Thoracic aorta (tissue), 2 donors: ENCODE measurements around the gene APBA2. TPM values are rescaled to one million over a fixed set of nuclear protein-coding genes. Genes with fewer than 3 reads are reported as not detected.

ENCODE experiments used
- ATAC-seq: fragments of 150-250 bp; one replicate; pipeline ENCODE4 v1.8.0; 2017; ENCODE audit warnings: low read depth; ENCODE audit not compliant: insufficient number of reproducible peaks, low FRiP score
- DNase-seq: peaks from one replicate; pipeline ENCODE4 v3.0.0-alpha.2; 2020; ENCODE audit warnings: low spot score
- H3K27ac ChIP-seq, 2 donors: fragments of 200-600 bp; sonication (generic); 1 replicate in 1 of 2; 2 replicates in 1 of 2; pipeline ENCODE4 v1.5.1; 2016; ENCODE audit warnings: mild to moderate bottlenecking in 2 of 2, moderate library complexity in 2 of 2
- H3K27me3 ChIP-seq: fragments of 200-600 bp; sonication (generic); replicated peaks from 2 replicates; pipeline ENCODE4 v1.6.0; 2016; ENCODE audit warnings: mild to moderate bottlenecking; ENCODE audit not compliant: insufficient read depth
- H3K36me3 ChIP-seq: fragments of 200-600 bp; sonication (generic); one replicate; pipeline ENCODE4 v1.5.1; 2016
- H3K4me1 ChIP-seq, 2 donors: fragments of 200-600 bp; sonication (generic); 1 replicate in 1 of 2; 2 replicates in 1 of 2; pipeline versions ENCODE4 v1.5.1 to v1.6.0; 2016; ENCODE audit warnings: low read depth in 2 of 2, mild to moderate bottlenecking in 1 of 2; ENCODE audit not compliant: control insufficient read depth in 1 of 2
- H3K4me3 ChIP-seq: fragments of 200-600 bp; sonication (generic); 2 replicates; pipeline ENCODE4 v1.5.1; 2016; ENCODE audit warnings: mild to moderate bottlenecking
- H3K9me3 ChIP-seq: fragments of 200-600 bp; sonication (generic); 2 replicates; pipeline ENCODE4 v1.5.1; 2016
- total RNA-seq, 2 donors: library from RNA; depleted of rRNA; stranded (reverse); fragments of >200 nt; gene quantifications; one replicate each; pipeline versions ENCODE4 v1.1.0 to v1.2.3, GENCODE V29; 2016
- TF ChIP-seq, protein P1 (sequence below): fragments of 200-600 bp; sonication (generic); IDR thresholded peaks from one replicate; pipeline ENCODE4 v1.5.1; 2019; ENCODE audit warnings: antibody characterized with exemption

The APBA2 gene
- total RNA-seq, 2 donors from 2014 or later = 4.9 to 5.6 TPM

DNA sequence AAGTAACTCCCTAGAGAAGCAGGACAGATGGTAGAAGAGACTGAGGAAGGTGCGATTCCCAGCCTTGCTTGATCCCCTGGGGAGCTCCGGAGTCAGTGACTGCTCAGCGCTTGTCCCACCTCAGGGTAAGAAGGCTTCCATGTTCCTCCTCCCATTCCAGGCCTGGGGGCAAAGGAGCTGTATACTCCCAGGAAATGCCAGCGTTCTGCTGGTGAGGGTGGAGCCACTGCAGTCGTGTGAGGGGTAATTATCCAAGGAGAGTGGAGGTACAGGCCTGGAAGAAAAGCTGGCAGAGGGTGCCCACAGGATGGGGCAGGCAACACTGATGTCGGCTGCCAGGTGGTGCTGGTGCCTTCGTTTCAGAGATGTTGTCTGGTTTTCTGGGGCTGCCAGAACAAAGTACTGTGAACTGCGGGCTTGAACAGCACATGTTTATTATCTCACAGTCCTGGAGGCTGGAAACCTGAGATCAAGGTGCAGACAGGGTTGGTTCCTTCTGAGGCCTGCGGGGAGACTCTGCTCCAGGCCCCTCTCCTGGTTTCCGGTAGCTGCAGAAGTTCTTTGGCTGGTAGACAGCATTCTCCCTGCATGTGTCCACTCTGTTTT lies 12.1 kb upstream of the APBA2 start:
- no peak for DNase-seq
- Histone ChIP-seq H3K9me3 (no peaks in the 10 kb centered on the region), H3K27ac (no peak overlapping the region), H3K36me3 (no peaks in the 10 kb centered on the region), H3K4me1 (no peaks in the 10 kb centered on the region), H3K27me3 (no peaks in the 10 kb centered on the region), H3K4me3 (no peak overlapping the region)
- ATAC-seq = no peak
- TF ChIP-seq, protein P1, sequence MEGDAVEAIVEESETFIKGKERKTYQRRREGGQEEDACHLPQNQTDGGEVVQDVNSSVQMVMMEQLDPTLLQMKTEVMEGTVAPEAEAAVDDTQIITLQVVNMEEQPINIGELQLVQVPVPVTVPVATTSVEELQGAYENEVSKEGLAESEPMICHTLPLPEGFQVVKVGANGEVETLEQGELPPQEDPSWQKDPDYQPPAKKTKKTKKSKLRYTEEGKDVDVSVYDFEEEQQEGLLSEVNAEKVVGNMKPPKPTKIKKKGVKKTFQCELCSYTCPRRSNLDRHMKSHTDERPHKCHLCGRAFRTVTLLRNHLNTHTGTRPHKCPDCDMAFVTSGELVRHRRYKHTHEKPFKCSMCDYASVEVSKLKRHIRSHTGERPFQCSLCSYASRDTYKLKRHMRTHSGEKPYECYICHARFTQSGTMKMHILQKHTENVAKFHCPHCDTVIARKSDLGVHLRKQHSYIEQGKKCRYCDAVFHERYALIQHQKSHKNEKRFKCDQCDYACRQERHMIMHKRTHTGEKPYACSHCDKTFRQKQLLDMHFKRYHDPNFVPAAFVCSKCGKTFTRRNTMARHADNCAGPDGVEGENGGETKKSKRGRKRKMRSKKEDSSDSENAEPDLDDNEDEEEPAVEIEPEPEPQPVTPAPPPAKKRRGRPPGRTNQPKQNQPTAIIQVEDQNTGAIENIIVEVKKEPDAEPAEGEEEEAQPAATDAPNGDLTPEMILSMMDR = no peak

- no peak overlapping the region for H3K4me3 ChIP-seq
- ATAC-seq = no peak
- no peaks in the 10 kb centered on the region for H3K9me3 ChIP-seq
- H3K27me3 ChIP-seq = no peaks in the 10 kb centered on the region
- H3K27ac ChIP-seq = no peak overlapping the region
- DNase-seq = no peak
- no peaks in the 10 kb centered on the region for H3K4me1 ChIP-seq
- H3K36me3 ChIP-seq = no peaks in the 10 kb centered on the region
- TF ChIP-seq, protein P1 = no peak
These were observed 10.2 kb upstream of the APBA2 start for GRCh38 chr15:28875461-28876000.

GRCh38 chr15:28876131-28876844 lies 9.5 kb upstream of the APBA2 start:
- no peaks in the 10 kb centered on the region for H3K36me3 ChIP-seq
- ATAC-seq (no peak), DNase-seq (no peak)
- H3K4me1 ChIP-seq = no peaks in the 10 kb centered on the region
- TF ChIP-seq, protein P1 = no peak
- no peak overlapping the region for H3K27ac ChIP-seq
- no peaks in the 10 kb centered on the region for H3K27me3 ChIP-seq
- no peaks in the 10 kb centered on the region for H3K9me3 ChIP-seq
- H3K4me3 ChIP-seq = no peak overlapping the region

- Histone ChIP-seq H3K36me3 (no peaks in the 10 kb centered on the region), H3K27ac (no peak overlapping the region), H3K4me1 (no peaks in the 10 kb centered on the region), H3K4me3 (no peak overlapping the region), H3K27me3 (no peaks in the 10 kb centered on the region), H3K9me3 (no peaks in the 10 kb centered on the region)
- TF ChIP-seq, protein P1 = no peak
- ATAC-seq = no peak
- no peak for DNase-seq
These were observed 9.0 kb upstream of the APBA2 start for GRCh38 chr15:28876845-28877185.

DNA sequence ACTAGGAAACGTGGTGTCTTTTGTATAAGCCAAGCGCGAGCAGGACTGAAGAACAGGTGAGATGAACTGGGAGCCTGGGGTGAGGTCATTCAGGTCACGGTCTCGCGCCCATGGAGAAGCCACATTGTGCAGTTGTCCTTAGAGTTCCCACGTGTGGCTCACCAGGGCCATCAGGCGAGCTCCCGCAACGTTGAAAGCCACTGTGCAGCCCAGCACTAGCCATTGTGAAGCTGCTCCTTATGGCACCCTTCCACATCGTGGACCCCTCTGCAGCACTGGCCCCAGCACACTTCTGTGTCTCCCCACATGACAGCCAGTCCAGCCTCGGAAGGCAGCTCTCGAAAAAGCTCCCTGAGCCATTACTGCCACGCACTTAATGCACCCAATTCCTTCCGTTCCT lies 7.6 kb upstream of the APBA2 start:
- Histone ChIP-seq H3K4me3 (no peak overlapping the region), H3K36me3 (no peaks in the 10 kb centered on the region), H3K27ac (no peak overlapping the region), H3K27me3 (no peaks in the 10 kb centered on the region), H3K9me3 (no peaks in the 10 kb centered on the region), H3K4me1 (no peaks in the 10 kb centered on the region)
- TF ChIP-seq, protein P1 = no peak
- DNase-seq (no peak), ATAC-seq (no peak)
